Kidney tubule cell (primary cell): ENCODE data around the gene UBE2J1.
A peak's percentile ranks its signal among the peaks of the same experiment; 100 is the strongest.

Source experiments
- DNase-seq: peaks from one replicate; pipeline ENCODE4 v3.0.0-alpha.2; 2018; ENCODE audit warnings: low spot score

The UBE2J1 gene

GRCh38 chr6:89290401-89291155, 61.9 kb downstream of the UBE2J1 start:
- DNase-seq: no peak

DNA sequence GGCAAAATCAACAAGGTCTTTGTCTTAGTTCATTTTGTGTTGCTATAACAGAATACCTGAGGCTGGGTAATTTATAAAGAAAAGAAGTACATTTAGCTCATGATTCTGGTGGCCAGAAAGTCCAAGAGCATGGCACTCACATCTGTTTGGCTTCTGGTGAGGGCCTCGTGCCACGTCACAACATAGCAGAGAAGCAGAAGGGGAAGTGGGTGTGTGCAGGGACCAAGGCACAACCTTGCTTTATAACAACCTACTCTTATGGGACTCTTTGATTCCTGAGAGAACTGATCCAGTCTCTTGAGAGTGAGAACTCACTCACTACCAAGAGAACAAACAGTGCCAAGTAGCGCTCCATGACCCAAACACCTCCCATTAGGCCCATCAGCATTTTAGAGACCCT, 62.8 kb downstream of the UBE2J1 start:
- no peak for DNase-seq

- DNase-seq: no peak
These were observed 65.0 kb downstream of the UBE2J1 start for GRCh38 chr6:89287351-89288028.

GRCh38 chr6:89286516-89286915, 66.0 kb downstream of the UBE2J1 start:
- DNase-seq: no peak

GRCh38 chr6:89284963-89285735, 67.4 kb downstream of the UBE2J1 start:
- DNase-seq: no peak

DNA sequence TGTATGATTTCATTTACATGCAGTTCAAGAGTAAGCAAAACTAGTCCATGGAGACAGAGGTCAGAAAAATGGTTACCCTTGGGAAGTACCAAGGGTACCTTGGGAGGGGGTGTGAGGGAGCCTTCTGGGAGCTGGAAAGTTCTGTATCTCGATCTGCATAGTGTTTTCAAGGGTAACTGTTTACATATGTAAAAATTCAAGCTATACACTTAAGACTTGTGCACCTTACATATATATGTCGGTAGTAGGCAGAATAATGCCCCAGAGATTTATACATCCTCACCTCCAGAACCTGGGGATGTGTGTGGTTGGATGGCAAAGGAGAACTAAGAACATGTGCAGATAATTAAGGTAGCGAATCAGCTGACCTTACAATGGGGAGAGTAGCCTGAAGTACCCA, 68.4 kb downstream of the UBE2J1 start:
- DNase-seq: no peak

DNA sequence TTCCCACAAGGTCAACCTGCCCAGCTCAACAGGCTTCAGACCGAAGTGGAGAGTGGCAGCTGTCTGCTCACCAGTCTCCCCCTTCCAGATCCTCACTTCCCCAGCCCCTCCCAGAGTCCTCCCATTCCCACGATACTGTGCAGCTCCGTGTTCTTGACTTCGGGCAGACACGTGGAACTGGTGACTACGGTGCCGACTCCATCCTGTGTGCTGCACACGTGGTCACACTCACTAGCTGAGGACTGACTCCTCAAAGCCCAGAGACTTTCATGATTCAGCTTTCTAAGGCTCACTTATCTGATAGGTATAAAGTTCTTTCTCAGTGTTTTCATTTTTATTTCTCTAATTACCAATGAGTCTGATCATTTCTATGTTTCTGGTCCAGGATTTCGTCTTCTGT, 69.8 kb downstream of the UBE2J1 start:
- DNase-seq: no peak

DNA sequence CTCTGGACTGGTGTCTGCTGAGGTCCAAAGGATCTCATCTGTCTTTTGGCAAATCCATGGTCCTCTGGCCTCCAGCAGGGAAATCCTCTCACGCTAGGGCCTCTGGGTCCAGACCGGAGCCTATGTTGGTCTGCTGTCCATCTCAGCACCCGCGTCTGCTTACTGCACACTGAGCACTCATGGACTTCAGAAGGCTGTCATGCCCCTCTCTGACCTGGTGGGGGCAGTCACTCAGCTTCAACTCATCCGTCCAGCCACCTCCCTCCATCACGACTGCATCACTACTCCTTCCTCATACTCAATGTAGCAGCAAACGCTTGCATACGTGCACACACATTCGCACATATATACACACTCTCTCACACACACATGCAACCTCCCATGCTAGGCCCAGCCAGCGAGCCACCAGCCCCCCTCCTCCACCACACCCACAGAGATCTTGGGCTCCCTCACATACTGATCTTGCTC, 70.7 kb downstream of the UBE2J1 start:
- peak; percentile 54 for DNase-seq

DNA sequence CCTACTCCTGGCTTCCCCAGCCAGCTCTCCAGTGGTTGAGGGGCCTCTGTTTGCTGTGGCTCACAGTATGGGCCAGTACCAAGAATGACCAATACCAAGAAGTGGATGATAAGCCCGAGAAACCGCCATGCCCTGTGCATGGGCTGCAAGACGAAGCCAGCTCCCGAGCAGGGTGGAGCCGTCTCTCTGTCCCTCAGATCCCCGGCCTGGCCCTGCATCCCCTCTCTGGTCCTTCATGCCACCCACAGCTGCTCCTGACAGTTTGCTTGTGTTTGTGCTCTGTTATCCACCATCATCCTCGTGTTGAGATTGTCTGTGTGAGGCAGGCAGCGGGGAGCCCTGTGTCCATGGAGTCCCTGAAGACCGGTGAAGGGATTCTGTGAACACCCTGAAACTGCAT, 73.6 kb downstream of the UBE2J1 start:
- DNase-seq: no peak
